HepG2 (cell line): ENCODE data around the gene SP4. TPM values are rescaled to one million over a fixed set of nuclear protein-coding genes. Genes with fewer than 3 reads are reported as not detected.

Source experiments
- BRF2 ChIP-seq: sonication (generic); formaldehyde crosslinking; IDR thresholded peaks from 2 replicates; pipeline ENCODE4 v1.8.1; 2022; ENCODE audit warnings: mild to moderate bottlenecking, missing genetic modification reagents
- CREM ChIP-seq, 2 experiments: sonication (generic) in 1 of 2; formaldehyde crosslinking in 1 of 2; IDR thresholded peaks; 2 replicates each; pipeline versions ENCODE4 v1.4.0 to v1.6.1; 2016 to 2020; ENCODE audit warnings: antibody characterized with exemption in 1 of 2, mild to moderate bottlenecking in 1 of 2, missing genetic modification reagents in 1 of 2
- DR1 ChIP-seq: sonication (generic); formaldehyde crosslinking; IDR thresholded peaks from 2 replicates; pipeline ENCODE4 v1.8.0; 2021; ENCODE audit warnings: mild to moderate bottlenecking, missing genetic modification reagents, inconsistent platforms
- GATAD2A ChIP-seq: IDR thresholded peaks from 2 replicates; pipeline ENCODE4 v1.6.1; 2016
- IKZF5 ChIP-seq: IDR thresholded peaks from 2 replicates; pipeline ENCODE4 v1.6.1; 2018; ENCODE audit warnings: missing genetic modification reagents, mild to moderate bottlenecking, missing compliant biosample characterization
- KLF15 ChIP-seq: sonication (generic); formaldehyde crosslinking; IDR thresholded peaks from 2 replicates; pipeline ENCODE4 v1.8.1; 2023; ENCODE audit warnings: borderline replicate concordance, mild to moderate bottlenecking, inconsistent platforms, missing genetic modification reagents, mixed read lengths
- MXD1 ChIP-seq: sonication (generic); formaldehyde crosslinking; IDR thresholded peaks from 2 replicates; pipeline ENCODE4 v1.4.0; 2020; ENCODE audit warnings: mild to moderate bottlenecking, missing genetic modification reagents
- MXI1 ChIP-seq: IDR thresholded peaks from 3 replicates; pipeline ENCODE4 v1.6.1; 2012; ENCODE audit warnings: low read depth, low read length, inconsistent platforms, borderline replicate concordance
- NFATC3 ChIP-seq: sonication (generic); formaldehyde crosslinking; IDR thresholded peaks from 2 replicates; pipeline ENCODE4 v1.5.1; 2020; ENCODE audit warnings: mild to moderate bottlenecking, missing genetic modification reagents
- NR2C2 ChIP-seq: sonication (generic); formaldehyde crosslinking; IDR thresholded peaks from 2 replicates; pipeline ENCODE4 v1.4.0; 2020; ENCODE audit warnings: missing genetic modification reagents, mild to moderate bottlenecking, moderate library complexity, borderline replicate concordance
- PHF21A ChIP-seq: sonication (generic); formaldehyde crosslinking; IDR thresholded peaks from 2 replicates; pipeline ENCODE4 v1.5.0; 2020; ENCODE audit warnings: mild to moderate bottlenecking, missing genetic modification reagents
- POGK ChIP-seq: sonication (generic); formaldehyde crosslinking; conservative IDR thresholded peaks from 2 replicates; pipeline ENCODE4 v1.8.0; 2022; ENCODE audit warnings: mild to moderate bottlenecking, moderate library complexity, missing genetic modification reagents
- PRMT3 ChIP-seq: sonication (generic); formaldehyde crosslinking; IDR thresholded peaks from 2 replicates; pipeline ENCODE4 v1.8.1; 2022; ENCODE audit warnings: low read depth, mild to moderate bottlenecking, moderate library complexity, missing genetic modification reagents, borderline replicate concordance
- TCF12 ChIP-seq, 2 experiments: fragments of 450-650 bp in 1 of 2; sonication (generic) in 1 of 2; formaldehyde crosslinking in 1 of 2; IDR thresholded peaks; 2 replicates each; pipeline versions ENCODE4 v1.6.1 to v1.8.0; 2017 to 2022; ENCODE audit warnings: antibody characterized with exemption in 1 of 2, mild to moderate bottlenecking in 1 of 2, missing genetic modification reagents in 1 of 2, moderate library complexity in 1 of 2
- ZC3H4 ChIP-seq: sonication (generic); formaldehyde crosslinking; IDR thresholded peaks from 2 replicates; pipeline ENCODE4 v1.4.0; 2020; ENCODE audit warnings: missing genetic modification reagents, borderline replicate concordance
- ZNF121 ChIP-seq: sonication (generic); formaldehyde crosslinking; IDR thresholded peaks from 2 replicates; pipeline ENCODE4 v1.5.0; 2020; ENCODE audit warnings: mild to moderate bottlenecking, missing genetic modification reagents
- ZNF253 ChIP-seq: sonication (generic); formaldehyde crosslinking; IDR thresholded peaks from 2 replicates; pipeline ENCODE4 v1.8.0; 2022; ENCODE audit warnings: mild to moderate bottlenecking, missing genetic modification reagents, borderline replicate concordance
- ZNF260 ChIP-seq: sonication (generic); formaldehyde crosslinking; IDR thresholded peaks from 2 replicates; pipeline ENCODE4 v1.4.0; 2020; ENCODE audit warnings: missing genetic modification reagents, low read depth, mild to moderate bottlenecking, borderline replicate concordance
- ZNF333 ChIP-seq: sonication (generic); formaldehyde crosslinking; IDR thresholded peaks from 2 replicates; pipeline ENCODE4 v1.4.0; 2020; ENCODE audit warnings: mild to moderate bottlenecking, missing genetic modification reagents, borderline replicate concordance
- ZNF350 ChIP-seq: sonication (generic); formaldehyde crosslinking; IDR thresholded peaks from 2 replicates; pipeline ENCODE4 v1.4.0; 2020; ENCODE audit warnings: mild to moderate bottlenecking, low read depth, missing genetic modification reagents, borderline replicate concordance
- ZNF547 ChIP-seq: sonication (generic); formaldehyde crosslinking; IDR thresholded peaks from 2 replicates; pipeline ENCODE4 v1.5.1; 2020; ENCODE audit warnings: mild to moderate bottlenecking, missing genetic modification reagents
- ZNF678 ChIP-seq: sonication (generic); formaldehyde crosslinking; IDR thresholded peaks from 2 replicates; pipeline ENCODE4 v1.4.0; 2020; ENCODE audit warnings: mild to moderate bottlenecking, missing genetic modification reagents
- ZNF761 ChIP-seq: sonication (generic); formaldehyde crosslinking; conservative IDR thresholded peaks from 2 replicates; pipeline ENCODE4 v1.4.0; 2020; ENCODE audit warnings: mild to moderate bottlenecking, missing genetic modification reagents
- ZNF772 ChIP-seq: sonication (generic); formaldehyde crosslinking; IDR thresholded peaks from 2 replicates; pipeline ENCODE4 v1.5.0; 2020; ENCODE audit warnings: mild to moderate bottlenecking, missing genetic modification reagents
- polyA plus RNA-seq, 8 experiments: library from polyadenylated mRNA; depleted of rRNA in 3 of 8; stranded (reverse) in 7 of 8; unstranded in 1 of 8; fragments of >200 nt; fragmentation: Illumina TruSeq in 4 of 8; extraction: Trizol in 4 of 8; gene quantifications; 2 replicates each; pipeline versions ENCODE4 v1.2.1 to v1.2.3, GENCODE V29; 2011 to 2016; ENCODE audit warnings: low read depth in 4 of 8, missing spikeins in 1 of 8, mixed read lengths in 1 of 8; ENCODE audit not compliant: insufficient read depth in 1 of 8
- total RNA-seq, 5 experiments: library from RNA; depleted of rRNA; stranded (reverse); fragments of >200 nt; fragmentation: Illumina TruSeq; extraction: Trizol; gene quantifications; 2 replicates each; pipeline ENCODE4 v1.2.3, GENCODE V29; 2016; ENCODE audit warnings: low read depth in 1 of 5

SP4 gene
- total and polyA plus RNA-seq, 2 of the 13 experiments (the other 11 are each of a cell fraction or from before 2014, with no cell fraction given), result 2.7 to 4.8 TPM

DNA sequence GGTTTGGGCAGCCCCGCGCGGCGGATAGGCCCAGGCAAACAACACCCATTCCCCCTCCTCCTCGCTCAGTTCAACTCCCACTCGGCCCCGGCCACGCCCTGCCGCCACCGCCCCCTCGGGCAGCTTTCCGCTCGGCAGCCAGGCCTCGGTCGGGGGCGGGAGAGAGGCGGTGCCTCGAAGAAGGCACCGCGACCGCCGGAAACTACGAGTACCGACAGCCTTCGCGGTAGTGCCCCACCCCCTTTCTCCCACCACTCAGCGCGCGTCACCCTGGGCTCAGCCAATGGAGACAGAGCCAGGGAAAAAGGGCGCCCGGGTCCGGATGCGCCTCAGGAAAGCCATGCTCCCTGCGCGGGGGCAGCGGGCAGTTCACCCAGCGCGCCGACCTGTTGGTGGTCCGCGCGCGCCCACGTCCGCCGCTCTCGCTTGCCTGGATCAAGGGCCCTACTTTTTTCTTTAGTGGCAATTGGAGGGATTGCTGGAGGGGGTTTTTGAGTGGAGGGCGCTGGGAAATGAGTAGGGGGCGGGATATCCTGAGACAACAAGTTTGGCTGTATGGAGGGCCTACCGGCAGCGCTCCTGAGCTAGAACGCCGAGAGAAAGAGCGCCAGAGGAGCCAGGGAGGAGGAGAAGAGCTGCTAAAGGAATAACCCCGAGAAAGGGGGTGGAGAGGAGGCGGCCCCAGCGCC is 557 bp upstream of the SP4 start (continued):
- TF ChIP-seq NR2C2 (CRISPR knock-in tag) (peak; percentile 71; the same call in 1 of the 2 replicates), ZNF121 (CRISPR knock-in tag) (no peak), PRMT3 (CRISPR knock-in tag) (no peak), ZNF350 (no peak; the same call in 1 of the 2 replicates), ZNF260 (CRISPR knock-in tag) (no peak), ZNF253 (CRISPR knock-in tag) (no peak), ZNF333 (peak; percentile 46), BRF2 (CRISPR knock-in tag) (peak; percentile 35; the same call in 1 of the 2 replicates), ZNF678 (0 out of 2 replicates have a peak, but pooled peaks have one; percentile 22), TCF12 (IDR thresholded peaks at IDR 0.05) (no peak), TCF12 (CRISPR knock-in tag; IDR thresholded peaks at IDR 0.05) (no peak), ZNF772 (CRISPR knock-in tag) (0 out of 2 replicates have a peak, but pooled peaks have one; percentile 33), DR1 (0 out of 2 replicates have a peak, but pooled peaks have one; percentile 67), MXI1 (peak; percentile 94), ZNF547 (peak; percentile 78; the same call in 1 of the 2 replicates), NFATC3 (no peak; the same call in 1 of the 2 replicates), IKZF5 (CRISPR knock-in tag) (peak; percentile 20; the same call in 1 of the 2 replicates), POGK (CRISPR knock-in tag) (peak; percentile 76), GATAD2A (CRISPR knock-in tag) (peak; percentile 45; the same call in 1 of the 2 replicates), CREM (IDR thresholded peaks at IDR 0.05) (peak; percentile 84), CREM (CRISPR knock-in tag; IDR thresholded peaks at IDR 0.05) (no peak), ZC3H4 (CRISPR knock-in tag) (peak; percentile 14; the same call in 1 of the 2 replicates), KLF15 (CRISPR knock-in tag) (peak; percentile 93; the same call in 1 of the 2 replicates), MXD1 (CRISPR knock-in tag) (peak; percentile 99; the same call in 1 of the 2 replicates), ZNF761 (CRISPR knock-in tag) (peak; percentile 52; the same call in 1 of the 2 replicates), PHF21A (CRISPR knock-in tag) (peak; percentile 43; the same call in 1 of the 2 replicates)
